HL-60/S4 treated with retinoic acid at 250 ng/mL for 4 days and 3 days (cell line): ENCODE data around the gene PTPRZ1.

Experiments
- in situ Hi-C: fragments of 300-500 bp; cut with MboI; formaldehyde crosslinking; loops from 2 replicates; pipeline ENCODE4 v1.7.0; 2022; ENCODE audit warnings: low sequenced_read_pairs

PTPRZ1 gene

GRCh38 chr7:122038904-122039303 lies 165.9 kb downstream of the PTPRZ1 start:
- in situ Hi-C loops = no loop called here

GRCh38 chr7:122040147-122040546 lies 167.2 kb downstream of the PTPRZ1 start:
- in situ Hi-C loops = no loop called here

GRCh38 chr7:122046402-122046801 lies 173.4 kb downstream of the PTPRZ1 start:
- in situ Hi-C loops = no loop called here

- in situ Hi-C loops = no loop called here
Measured at GRCh38 chr7:122054393-122054792, 181.4 kb downstream of the PTPRZ1 start.

DNA sequence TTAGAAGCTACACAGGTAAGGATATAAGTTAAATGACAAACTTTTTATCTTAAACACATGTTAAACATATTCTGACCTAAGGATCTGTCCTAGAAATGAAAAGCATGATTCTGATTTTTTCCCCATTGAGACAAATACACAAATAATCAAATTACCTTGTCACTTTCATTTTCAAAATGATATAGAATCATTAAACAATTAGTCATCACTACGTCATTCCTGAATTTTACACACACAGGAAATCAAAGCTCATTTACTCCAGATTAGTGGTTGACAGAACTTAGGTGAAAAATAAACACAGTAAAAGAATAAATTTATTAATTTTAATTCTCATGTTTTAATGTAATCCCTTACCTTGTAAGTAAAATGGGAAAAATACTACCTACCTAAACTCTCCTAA lies 182.1 kb downstream of the PTPRZ1 start:
- in situ Hi-C loops = no loop called here

DNA sequence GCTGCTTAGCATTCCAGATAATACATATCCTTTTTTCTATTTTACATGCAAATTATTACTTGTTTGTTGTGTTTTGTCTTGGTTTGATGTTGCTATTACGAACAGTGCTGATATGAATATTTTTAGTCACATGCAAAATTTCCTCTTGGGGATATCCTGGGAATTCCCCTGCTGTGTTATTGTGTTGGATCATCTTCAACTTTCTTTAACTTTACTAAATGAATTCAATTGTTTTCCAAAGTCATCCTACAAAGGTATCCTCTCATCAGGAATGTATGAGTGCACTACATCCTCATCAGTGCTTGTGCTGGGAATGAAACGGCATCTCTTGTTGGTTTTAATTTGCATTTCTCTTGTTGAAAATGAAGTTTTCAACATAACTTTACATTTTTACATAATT lies 184.0 kb downstream of the PTPRZ1 start:
- in situ Hi-C loops = no loop called here

GRCh38 chr7:122059542-122059941 lies 186.6 kb downstream of the PTPRZ1 start:
- in situ Hi-C loops = no loop called here

GRCh38 chr7:122063146-122063545 lies 190.2 kb downstream of the PTPRZ1 start:
- in situ Hi-C loops = no loop called here

DNA sequence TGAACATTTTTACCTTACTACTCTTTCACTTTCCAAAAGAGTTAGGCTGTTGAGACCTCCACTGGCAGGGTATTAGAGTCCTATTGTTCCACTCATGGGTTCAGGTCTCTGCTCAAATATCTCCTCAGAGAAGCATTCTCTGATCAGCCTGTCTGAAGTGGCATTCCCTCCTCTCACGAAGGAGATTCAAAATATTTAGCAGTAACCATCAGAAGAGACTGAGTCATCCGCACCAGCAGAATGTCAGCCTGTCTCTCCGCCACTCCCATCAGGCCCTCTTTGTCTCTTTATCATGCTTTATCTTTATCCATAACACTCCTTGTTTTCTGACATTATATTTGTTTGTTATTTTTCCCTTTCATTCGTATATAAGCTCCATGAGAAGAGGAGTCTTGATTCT lies 192.0 kb downstream of the PTPRZ1 start:
- in situ Hi-C loops = no loop called here

DNA sequence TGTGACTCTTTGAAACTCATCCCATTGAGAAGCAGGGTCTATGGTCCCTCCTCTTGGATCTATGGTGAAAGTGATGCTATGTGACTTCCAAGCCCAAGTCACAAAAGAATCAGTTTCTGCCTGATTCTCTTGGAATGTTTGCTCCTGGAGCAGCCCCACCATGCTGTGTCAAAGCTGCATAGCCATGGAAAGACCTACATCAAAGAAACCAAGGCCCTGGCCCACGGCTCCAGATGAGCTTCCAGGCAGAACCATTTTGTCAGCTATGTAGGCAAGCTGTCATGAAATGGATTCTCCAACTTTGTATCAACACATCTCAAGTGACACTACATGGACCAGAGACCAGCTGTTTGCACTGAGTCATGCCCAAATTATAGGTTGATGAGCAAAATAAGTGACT lies 194.1 kb downstream of the PTPRZ1 start:
- in situ Hi-C loops = no loop called here

- in situ Hi-C loops = no loop called here
Measured at GRCh38 chr7:122068046-122068445, 195.1 kb downstream of the PTPRZ1 start.

GRCh38 chr7:122068999-122069398 lies 196.0 kb downstream of the PTPRZ1 start:
- in situ Hi-C loops = no loop called here

- in situ Hi-C loops = no loop called here
Measured at GRCh38 chr7:122070062-122070461, 197.1 kb downstream of the PTPRZ1 start.

GRCh38 chr7:122070834-122071233 lies 197.9 kb downstream of the PTPRZ1 start:
- in situ Hi-C loops = no loop called here

DNA sequence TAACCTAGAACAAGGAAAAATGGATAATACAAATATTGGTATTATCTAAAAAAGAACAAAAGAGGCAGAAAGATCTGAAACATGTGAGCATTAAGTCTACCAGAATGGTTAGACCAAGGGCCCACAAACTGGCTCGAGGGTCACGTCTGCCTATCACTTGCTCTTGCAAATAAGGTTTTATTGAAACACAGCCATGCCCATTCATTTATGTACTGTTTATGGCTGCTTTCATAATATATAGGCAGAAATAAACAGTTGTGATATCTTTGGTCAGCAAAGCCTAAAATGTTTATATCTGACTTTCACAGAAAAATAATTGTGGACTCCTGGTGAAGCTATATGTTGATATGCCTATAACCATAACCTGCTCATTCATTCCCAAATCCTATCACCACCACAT lies 199.3 kb downstream of the PTPRZ1 start:
- in situ Hi-C loops = no loop called here

DNA sequence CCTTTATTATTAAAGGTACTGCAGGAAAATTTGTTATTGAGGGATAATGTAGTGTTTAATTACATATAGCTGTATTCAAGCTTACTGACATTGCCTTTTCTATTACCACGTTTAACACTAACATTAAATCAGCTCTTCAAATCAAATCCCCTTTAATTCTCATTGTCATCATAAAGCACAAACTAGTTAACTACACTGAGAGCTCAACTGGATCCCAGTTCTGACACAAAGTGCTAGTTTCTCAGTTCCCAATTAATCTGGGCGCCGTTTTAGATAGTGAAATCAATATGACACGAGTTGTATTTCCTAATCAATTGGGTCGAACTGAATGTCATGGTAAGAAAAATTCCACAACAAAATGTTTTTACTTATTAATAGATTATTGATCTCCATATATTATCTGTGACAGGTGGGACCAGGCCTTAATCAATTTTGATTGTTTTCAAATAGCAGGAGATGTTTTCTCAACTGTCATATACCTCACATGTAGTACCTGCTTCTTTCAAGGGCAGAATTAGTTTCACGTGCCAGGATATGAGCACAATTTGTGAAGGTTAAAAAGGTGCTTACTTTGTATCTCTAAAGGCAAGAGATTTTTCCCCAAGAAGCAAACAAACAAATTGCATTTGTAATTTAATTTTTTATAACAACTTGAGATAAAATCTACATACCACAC lies 200.1 kb downstream of the PTPRZ1 start:
- in situ Hi-C loops = no loop called here

- in situ Hi-C loops = no loop called here
Measured at GRCh38 chr7:122073635-122074034, 200.7 kb downstream of the PTPRZ1 start.

GRCh38 chr7:122082160-122082559 lies 209.2 kb downstream of the PTPRZ1 start:
- in situ Hi-C loops = no loop called here

GRCh38 chr7:122082670-122083069 lies 209.7 kb downstream of the PTPRZ1 start:
- in situ Hi-C loops = no loop called here

DNA sequence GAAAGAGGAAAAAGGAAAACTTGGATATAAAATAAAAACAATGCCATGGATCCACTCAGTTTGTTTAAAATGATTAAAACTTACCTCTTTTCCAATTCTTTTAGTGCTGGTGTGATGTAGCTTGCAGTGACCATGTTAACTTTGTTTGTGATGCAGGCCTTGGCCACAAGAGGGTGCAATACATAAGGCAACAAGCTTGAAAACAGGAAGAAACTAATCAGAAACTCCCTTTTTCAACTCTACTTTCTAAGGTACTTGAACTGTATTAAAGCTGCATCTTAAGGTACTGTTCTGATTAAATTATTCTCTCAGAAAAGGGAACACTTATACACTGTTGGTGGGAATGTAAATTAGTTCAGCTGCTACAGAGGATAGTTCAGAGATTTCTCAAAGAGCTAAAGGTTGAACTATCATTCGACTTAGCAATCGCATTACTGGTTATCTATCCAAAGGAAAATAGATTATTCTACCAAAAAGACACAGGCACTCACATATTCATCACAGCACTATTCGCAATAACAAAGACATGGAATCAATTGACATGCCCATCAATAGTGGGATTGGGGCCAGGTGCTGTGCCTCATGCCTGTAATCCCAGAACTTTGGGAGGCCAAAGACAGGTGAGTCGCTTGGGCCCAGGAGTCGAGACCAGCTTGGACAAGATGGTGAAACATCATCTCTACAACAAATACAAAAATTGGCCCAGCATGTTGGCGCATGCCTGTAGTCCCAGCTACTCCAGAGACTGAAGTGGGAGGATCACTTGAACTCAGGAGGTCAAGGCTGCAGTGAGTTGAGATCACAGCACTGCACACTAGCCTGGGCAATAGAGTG lies 220.2 kb downstream of the PTPRZ1 start:
- in situ Hi-C loops = no loop called here

DNA sequence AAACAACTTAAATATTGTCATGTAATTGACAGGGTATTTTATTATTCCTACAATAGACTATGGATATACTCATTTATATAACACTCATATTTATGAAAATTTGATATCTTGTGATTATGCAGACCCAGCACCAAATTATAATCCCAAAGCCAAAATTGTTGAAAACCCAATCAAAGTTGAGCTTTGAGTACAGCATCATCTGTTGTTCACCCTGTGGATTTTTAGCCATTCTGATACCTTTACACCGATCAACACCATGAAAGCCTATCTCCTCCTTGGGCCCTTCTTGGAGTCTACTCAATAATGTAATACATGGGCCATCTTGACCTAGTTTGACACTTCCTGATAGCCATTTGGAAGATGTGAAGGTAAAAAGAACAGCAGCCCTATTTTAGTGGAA lies 221.6 kb downstream of the PTPRZ1 start:
- in situ Hi-C loops = no loop called here

DNA sequence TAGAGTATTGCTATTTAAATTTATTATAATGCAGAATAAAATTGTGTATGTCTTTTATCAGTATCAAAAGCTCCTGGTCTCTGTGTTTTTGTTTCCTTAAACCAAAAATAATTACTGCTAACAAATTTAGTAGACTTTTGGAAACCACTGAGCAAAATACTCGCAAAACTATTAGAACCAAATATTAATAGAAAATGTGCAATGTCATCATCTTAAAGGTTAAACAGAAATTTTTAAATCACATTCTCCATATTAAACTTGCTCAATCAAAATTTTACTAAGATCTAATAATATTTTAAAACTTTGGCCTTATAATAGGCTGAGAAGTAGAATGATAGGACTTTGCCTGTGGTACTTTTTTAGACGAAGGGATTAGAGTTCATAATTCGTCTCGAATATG lies 222.7 kb downstream of the PTPRZ1 start:
- in situ Hi-C loops = no loop called here
